SK-N-SH (cell line): ENCODE data around the gene NTNG2. TPM values are rescaled to one million over a fixed set of nuclear protein-coding genes. Genes with fewer than 3 reads are reported as not detected.

Experiments used
- CTCF ChIA-PET: fragments of 300-600, 350-600 bp; formaldehyde crosslinking; extraction: SDS; loops from one replicate; lab custom pipeline; 2021; lab: Yijun Ruan, JAX
- POLR2A ChIA-PET: fragments of 350-600 bp; sonication (Branson Sonifier 250); formaldehyde crosslinking; extraction: SDS; loops from one replicate; lab custom pipeline; 2020; ENCODE audit warnings: antibody characterized with exemption, inconsistent platforms; lab: Yijun Ruan, JAX
- DNase-seq: peaks from one replicate; pipeline ENCODE4 v3.0.0; 2012
- H2AFZ ChIP-seq: fragments of 200-600 bp; sonication (generic); 2 replicates; pipeline ENCODE4 v1.8.1; 2016; ENCODE audit warnings: antibody characterized with exemption, mild to moderate bottlenecking, low read depth
- H3F3A ChIP-seq: fragments of 200-600 bp; sonication (generic); replicated peaks from 2 replicates; pipeline ENCODE3; 2016; ENCODE audit warnings: antibody characterized with exemption, mild to moderate bottlenecking; ENCODE audit not compliant: insufficient read depth
- H3K27ac ChIP-seq, 2 experiments: fragments of 200-500 bp in 1 of 2; fragments of 200-600 bp in 1 of 2; sonication (Bioruptor generic) in 1 of 2; sonication (generic), shearing (Covaris generic) in 1 of 2; 2 replicates each; pipeline versions ENCODE4 v1.5.1 to v1.6.1; 2014 to 2016; ENCODE audit warnings: low read depth in 2 of 2, inconsistent platforms in 1 of 2, low read length in 1 of 2, mild to moderate bottlenecking in 1 of 2, mixed read lengths in 1 of 2
- H3K27me3 ChIP-seq: fragments of 200-600 bp; sonication (generic), shearing (Covaris generic); 2 replicates; pipeline ENCODE4 v1.6.1; 2016; ENCODE audit warnings: mixed run types; ENCODE audit not compliant: insufficient read depth
- H3K36me3 ChIP-seq, 2 experiments: fragments of 200-500 bp in 1 of 2; fragments of 200-600 bp in 1 of 2; sonication (Bioruptor generic) in 1 of 2; sonication (generic) in 1 of 2; replicated peaks in 1 of 2; 2 replicates each; pipeline versions ENCODE3 to v1.5.1; 2014 to 2016; ENCODE audit warnings: low read length in 1 of 2, mild to moderate bottlenecking in 1 of 2; ENCODE audit not compliant: insufficient read depth in 2 of 2, control insufficient read depth in 1 of 2
- H3K4me1 ChIP-seq, 2 experiments: fragments of 200-500 bp in 1 of 2; fragments of 200-600 bp in 1 of 2; sonication (Bioruptor generic) in 1 of 2; sonication (generic), shearing (Covaris generic) in 1 of 2; 2 replicates each; pipeline versions ENCODE4 v1.5.1 to v1.6.1; 2014 to 2016; ENCODE audit warnings: low read depth in 1 of 2, low read length in 1 of 2, mixed run types in 1 of 2; ENCODE audit not compliant: insufficient read depth in 2 of 2, control insufficient read depth in 1 of 2
- H3K4me2 ChIP-seq: fragments of 200-600 bp; sonication (generic), shearing (Covaris generic); 2 replicates; pipeline ENCODE4 v1.6.1; 2017; ENCODE audit warnings: mixed run types
- H3K4me3 ChIP-seq, 2 experiments: fragments of 200-500 bp in 1 of 2; fragments of 200-600 bp in 1 of 2; sonication (Bioruptor generic) in 1 of 2; sonication (generic), shearing (Covaris generic) in 1 of 2; 2 replicates each; pipeline versions ENCODE4 v1.5.1 to v1.8.1; 2014 to 2016; ENCODE audit warnings: low read depth in 2 of 2, inconsistent platforms in 1 of 2, low read length in 1 of 2, mild to moderate bottlenecking in 1 of 2, mixed read lengths in 1 of 2, moderate library complexity in 1 of 2
- H3K79me2 ChIP-seq: fragments of 200-600 bp; sonication (generic); 2 replicates; pipeline ENCODE4 v1.8.1; 2017; ENCODE audit warnings: mild to moderate bottlenecking; ENCODE audit not compliant: insufficient read depth
- H3K9ac ChIP-seq: fragments of 200-600 bp; sonication (generic); 2 replicates; pipeline ENCODE4 v1.6.1; 2017; ENCODE audit warnings: mixed run types
- H3K9me2 ChIP-seq: fragments of 200-600 bp; sonication (generic); 2 replicates; pipeline ENCODE4 v1.6.1; 2017; ENCODE audit warnings: mixed run types
- H3K9me3 ChIP-seq: fragments of 200-600 bp; sonication (generic); 2 replicates; pipeline ENCODE4 v1.6.1; 2017; ENCODE audit warnings: mixed run types, mild to moderate bottlenecking, moderate library complexity
- H4K20me1 ChIP-seq: fragments of 200-600 bp; sonication (generic); 2 replicates; pipeline ENCODE4 v1.6.1; 2017; ENCODE audit warnings: mild to moderate bottlenecking, mixed run types; ENCODE audit not compliant: insufficient read depth
- EP300 ChIP-seq, 2 experiments: IDR thresholded peaks; 2 replicates each; pipeline versions ENCODE4 v1.4.0 to v1.6.1; 2012; ENCODE audit warnings: borderline replicate concordance in 1 of 2, low read depth in 1 of 2, low read length in 1 of 2
- EZH2phosphoT487 ChIP-seq: fragments of 200-600 bp; sonication (generic); IDR thresholded peaks from 2 replicates; pipeline ENCODE4 v1.6.1; 2017; ENCODE audit warnings: low read depth, mixed run types, mild to moderate bottlenecking, antibody characterized with exemption, moderate library complexity, borderline replicate concordance
- FOSL2 ChIP-seq: IDR thresholded peaks from 2 replicates; pipeline ENCODE4 v1.4.0; 2012; ENCODE audit warnings: low read depth, mild to moderate bottlenecking, moderate library complexity, borderline replicate concordance
- FOXJ3 ChIP-seq: sonication (generic); formaldehyde crosslinking; IDR thresholded peaks from 2 replicates; pipeline ENCODE4 v1.5.1; 2020; ENCODE audit warnings: mild to moderate bottlenecking, missing genetic modification reagents
- FOXM1 ChIP-seq: IDR thresholded peaks from 2 replicates; pipeline ENCODE4 v1.4.0; 2012; ENCODE audit warnings: low read depth, mild to moderate bottlenecking
- GABPA ChIP-seq: IDR thresholded peaks from 2 replicates; pipeline ENCODE4 v1.4.0; 2012; ENCODE audit warnings: low read depth, mild to moderate bottlenecking
- IRF3 ChIP-seq: fragments of 150-350 bp; IDR thresholded peaks from 2 replicates; pipeline ENCODE4 v1.6.1; 2016; ENCODE audit warnings: mild to moderate bottlenecking, low read depth, low read length
- JUND ChIP-seq: IDR thresholded peaks from 2 replicates; pipeline ENCODE4 v1.4.0; 2012
- MAX ChIP-seq: IDR thresholded peaks from 2 replicates; pipeline ENCODE4 v1.4.0; 2012; ENCODE audit warnings: low read depth
- RXRA ChIP-seq: IDR thresholded peaks from 2 replicates; pipeline ENCODE4 v1.4.0; 2012; ENCODE audit warnings: low read depth, mild to moderate bottlenecking, borderline replicate concordance
- SIN3A ChIP-seq: IDR thresholded peaks from 2 replicates; pipeline ENCODE4 v1.6.1; 2012; ENCODE audit warnings: low read depth, mild to moderate bottlenecking, low read length, moderate library complexity, borderline replicate concordance
- TAF1 ChIP-seq: IDR thresholded peaks from 2 replicates; pipeline ENCODE4 v1.6.1; 2012; ENCODE audit warnings: low read depth, mild to moderate bottlenecking, low read length, moderate library complexity, borderline replicate concordance
- TCF12 ChIP-seq: IDR thresholded peaks from 2 replicates; pipeline ENCODE4 v1.4.0; 2012
- TEAD4 ChIP-seq: IDR thresholded peaks from 2 replicates; pipeline ENCODE4 v1.4.0; 2012; ENCODE audit warnings: mild to moderate bottlenecking, borderline replicate concordance; ENCODE audit not compliant: insufficient read depth
- USF1 ChIP-seq: IDR thresholded peaks from 2 replicates; pipeline ENCODE4 v1.4.0; 2012; ENCODE audit warnings: low read depth, borderline replicate concordance
- USF2 ChIP-seq: fragments of 150-350 bp; IDR thresholded peaks from 2 replicates; pipeline ENCODE4 v1.6.1; 2017; ENCODE audit warnings: antibody characterized with exemption, low read length, low read depth, borderline replicate concordance
- YY1 ChIP-seq: IDR thresholded peaks from 2 replicates; pipeline ENCODE4 v1.4.0; 2012; ENCODE audit warnings: low read depth, mild to moderate bottlenecking
- WGBS: methylation state at CpG from one replicate; pipeline ENCODE4 v1.1.6; 2017; ENCODE audit warnings: low lambda C conversion rate; 5-methylcytosine and 5-hydroxymethylcytosine counted together
- polyA plus RNA-seq, 3 experiments: library from polyadenylated mRNA; depleted of rRNA; stranded (reverse); fragments of >200 nt; gene quantifications; 2 replicates each; pipeline ENCODE4 v1.2.3, GENCODE V29; 2012

NTNG2 gene
- polyA plus RNA-seq, 1 of the 3 experiments (the other 2 are of a cell fraction), result 6.1 TPM

- H3K9me2 ChIP-seq, result no peaks in the 10 kb centered on the region
- POLR2A ChIA-PET, result no interaction called here
- no peaks in the 10 kb centered on the region for H3K27me3 ChIP-seq
- H3K27ac ChIP-seq, result no peak overlapping the region
- H3K9me3 ChIP-seq, result no peaks in the 10 kb centered on the region
- 89% methylated on average over 7 of the region's 7 CpGs for WGBS
- CTCF ChIA-PET, result interaction anchor here (2.2 kb wide), 1 partner anchor 15 kb away, joined by 14 read pairs; no protein-coding TSS in a partner anchor
- H4K20me1 ChIP-seq, result peaks cover 12% of the 10 kb centered on the region
- H3K4me1 ChIP-seq, result no peaks in the 10 kb centered on the region
- no peak overlapping the region for H3K4me2 ChIP-seq
- TF ChIP-seq TAF1, result no peak
- no peak for TF ChIP-seq MAX
- TF ChIP-seq JUND, result no peak
- TF ChIP-seq TCF12, result no peak
- no peak for TF ChIP-seq FOXM1
- TF ChIP-seq EZH2phosphoT487, result no peak
- TF ChIP-seq FOXJ3 (CRISPR knock-in tag), result no peak
- TF ChIP-seq IRF3, result no peak
- no peak for TF ChIP-seq USF1
- no peak for TF ChIP-seq RXRA
- TF ChIP-seq SIN3A, result no peak
- no peak for TF ChIP-seq FOSL2
- no peak for TF ChIP-seq EP300 (IDR thresholded peaks at IDR 0.05; ENCODE audit: borderline replicate concordance in 1 of 2, low read depth in 1 of 2, low read length in 1 of 2)
- no peak for TF ChIP-seq USF2
- no peak for TF ChIP-seq TEAD4
- no peak for TF ChIP-seq YY1
- TF ChIP-seq GABPA, result no peak
- H3K9ac ChIP-seq, result no peak overlapping the region
- H3K4me3 ChIP-seq, result no peak overlapping the region
- no peak overlapping the region for H2AFZ ChIP-seq
- peaks cover 9% of the 10 kb centered on the region for H3F3A ChIP-seq
- H3K79me2 ChIP-seq, result 0 out of 2 replicates have a peak, but pooled peaks cover 11% of the 10 kb centered on the region
- no peak for DNase-seq
- H3K36me3 ChIP-seq, result peaks cover 69 to 82% of the 10 kb centered on the region in 2 experiments
Measured at GRCh38 chr9:132283863-132284262, 122.0 kb downstream of the NTNG2 start.
